Measurements from ENCODE around the gene STXBP4. TPM values are rescaled to one million over a fixed set of nuclear protein-coding genes. Genes with fewer than 3 reads are reported as not detected.

STXBP4 gene
- total RNA-seq, 1 experiment from 2014 or later: 16.8 TPM

DNA sequence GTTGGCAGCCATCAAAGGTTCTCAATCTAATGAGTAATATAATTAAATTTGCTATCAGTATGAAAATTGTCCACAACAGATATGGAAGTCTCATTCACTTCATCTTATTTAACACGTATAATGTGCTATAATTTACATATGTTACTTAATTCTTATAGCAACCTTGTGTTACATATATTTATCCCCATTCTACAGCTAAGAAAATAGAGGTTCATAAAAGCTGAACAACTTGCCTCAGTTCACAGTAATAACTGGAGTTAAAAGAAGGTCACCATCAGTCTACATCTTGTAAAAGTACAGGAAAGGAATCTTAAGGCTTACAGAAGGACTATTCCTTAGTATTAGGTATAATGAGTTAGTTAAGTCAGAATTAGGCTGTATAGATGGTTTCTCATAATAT, 27.9 kb downstream of the STXBP4 start:
- BruUV-seq (replicated peaks): no TSS peak
- Mint-ChIP-seq H3K27ac (ENCODE audit: unreplicated experiment) (no peak overlapping the region), H3K4me1 (ENCODE audit: low read depth, unreplicated experiment) (no peaks in the 10 kb centered on the region), H3K9me3 (ENCODE audit: unreplicated experiment) (no peaks in the 10 kb centered on the region), H3K4me3 (ENCODE audit: unreplicated experiment) (no peak overlapping the region), H3K36me3 (ENCODE audit: insufficient read depth, unreplicated experiment) (no peaks in the 10 kb centered on the region), H3K27me3 (ENCODE audit: insufficient read depth, unreplicated experiment) (no peaks in the 10 kb centered on the region)
- H3K4me1 ChIP-seq: no peaks in the 10 kb centered on the region
- H3K36me3 ChIP-seq (ENCODE audit: control insufficient read depth, insufficient read depth, low read length): no peaks in the 10 kb centered on the region
- intact Hi-C loops (cut with micrococcal nuclease; ENCODE audit: unreplicated experiment): loop anchor here (10.0 kb wide), 1 partner anchor 238 kb away; no protein-coding TSS in a partner anchor
- no peak for DNase-seq
- ChIA-PET CTCF (no interaction called here), POLR2A (no interaction called here)
- no peak overlapping the region for H3K4me3 ChIP-seq (ENCODE audit: low read depth, low read length)
- no peaks in the 10 kb centered on the region for H3K9me3 ChIP-seq
- TF ChIP-seq, protein P1, sequence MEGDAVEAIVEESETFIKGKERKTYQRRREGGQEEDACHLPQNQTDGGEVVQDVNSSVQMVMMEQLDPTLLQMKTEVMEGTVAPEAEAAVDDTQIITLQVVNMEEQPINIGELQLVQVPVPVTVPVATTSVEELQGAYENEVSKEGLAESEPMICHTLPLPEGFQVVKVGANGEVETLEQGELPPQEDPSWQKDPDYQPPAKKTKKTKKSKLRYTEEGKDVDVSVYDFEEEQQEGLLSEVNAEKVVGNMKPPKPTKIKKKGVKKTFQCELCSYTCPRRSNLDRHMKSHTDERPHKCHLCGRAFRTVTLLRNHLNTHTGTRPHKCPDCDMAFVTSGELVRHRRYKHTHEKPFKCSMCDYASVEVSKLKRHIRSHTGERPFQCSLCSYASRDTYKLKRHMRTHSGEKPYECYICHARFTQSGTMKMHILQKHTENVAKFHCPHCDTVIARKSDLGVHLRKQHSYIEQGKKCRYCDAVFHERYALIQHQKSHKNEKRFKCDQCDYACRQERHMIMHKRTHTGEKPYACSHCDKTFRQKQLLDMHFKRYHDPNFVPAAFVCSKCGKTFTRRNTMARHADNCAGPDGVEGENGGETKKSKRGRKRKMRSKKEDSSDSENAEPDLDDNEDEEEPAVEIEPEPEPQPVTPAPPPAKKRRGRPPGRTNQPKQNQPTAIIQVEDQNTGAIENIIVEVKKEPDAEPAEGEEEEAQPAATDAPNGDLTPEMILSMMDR (IDR thresholded peaks at IDR 0.05; ENCODE audit: insufficient read depth in 1 of 2, low read depth in 1 of 2, low read length in 1 of 2, severe bottlenecking in 1 of 2, unreplicated experiment in 1 of 2): no peak
- no peaks in the 10 kb centered on the region for H3K27me3 ChIP-seq (replicated peaks; ENCODE audit: control insufficient read depth, insufficient read depth, low read length)

- TF ChIP-seq, protein P1 (IDR thresholded peaks at IDR 0.05; ENCODE audit: insufficient read depth in 1 of 2, low read depth in 1 of 2, low read length in 1 of 2, severe bottlenecking in 1 of 2, unreplicated experiment in 1 of 2): no peak
- no peak overlapping the region for H3K4me3 ChIP-seq (ENCODE audit: low read depth, low read length)
- Mint-ChIP-seq H3K36me3 (ENCODE audit: insufficient read depth, unreplicated experiment) (no peaks in the 10 kb centered on the region), H3K27ac (ENCODE audit: unreplicated experiment) (no peak overlapping the region), H3K27me3 (ENCODE audit: insufficient read depth, unreplicated experiment) (no peaks in the 10 kb centered on the region), H3K9me3 (ENCODE audit: unreplicated experiment) (no peaks in the 10 kb centered on the region), H3K4me1 (ENCODE audit: low read depth, unreplicated experiment) (no peaks in the 10 kb centered on the region), H3K4me3 (ENCODE audit: unreplicated experiment) (no peak overlapping the region)
- H3K9me3 ChIP-seq: no peaks in the 10 kb centered on the region
- no peaks in the 10 kb centered on the region for H3K4me1 ChIP-seq
- DNase-seq: no peak
- ChIA-PET POLR2A (no interaction called here), CTCF (no interaction called here)
- H3K27me3 ChIP-seq (replicated peaks; ENCODE audit: control insufficient read depth, insufficient read depth, low read length): no peaks in the 10 kb centered on the region
- intact Hi-C loops (cut with micrococcal nuclease; ENCODE audit: unreplicated experiment): no loop called here
- no peaks in the 10 kb centered on the region for H3K36me3 ChIP-seq (ENCODE audit: control insufficient read depth, insufficient read depth, low read length)
- no TSS peak for BruUV-seq (replicated peaks)
Measured at GRCh38 chr17:55002458-55002857, 33.9 kb downstream of the STXBP4 start.

DNA sequence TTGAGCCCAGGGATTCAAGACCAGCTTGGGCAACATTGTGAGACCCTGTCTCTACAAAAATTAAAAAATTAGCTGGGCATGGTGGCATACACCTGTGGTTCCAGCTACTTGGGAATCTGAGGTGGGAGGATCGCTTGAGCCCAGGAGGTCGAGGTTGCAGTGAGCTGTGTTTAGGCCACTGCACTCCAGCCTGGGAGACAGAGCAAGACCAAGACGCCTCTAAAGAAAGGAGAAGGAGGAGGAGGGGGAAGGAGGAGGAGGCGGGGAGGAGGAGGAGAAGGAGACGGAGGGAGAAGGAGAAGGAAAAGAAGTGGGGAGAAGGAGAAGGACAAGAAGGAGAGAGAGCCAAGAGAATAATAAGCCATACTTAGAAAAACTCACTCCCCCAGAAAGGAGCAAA, 35.9 kb downstream of the STXBP4 start:
- CTCF ChIA-PET: no interaction called here
- Mint-ChIP-seq H3K4me1 (ENCODE audit: low read depth, unreplicated experiment) (no peaks in the 10 kb centered on the region), H3K36me3 (ENCODE audit: insufficient read depth, unreplicated experiment) (no peaks in the 10 kb centered on the region), H3K27me3 (ENCODE audit: insufficient read depth, unreplicated experiment) (no peaks in the 10 kb centered on the region), H3K4me3 (ENCODE audit: unreplicated experiment) (no peak overlapping the region), H3K9me3 (ENCODE audit: unreplicated experiment) (no peaks in the 10 kb centered on the region), H3K27ac (ENCODE audit: unreplicated experiment) (no peak overlapping the region)
- H3K4me1 ChIP-seq: no peaks in the 10 kb centered on the region
- no peaks in the 10 kb centered on the region for H3K27me3 ChIP-seq (replicated peaks; ENCODE audit: control insufficient read depth, insufficient read depth, low read length)
- TF ChIP-seq, protein P1 (IDR thresholded peaks at IDR 0.05; ENCODE audit: insufficient read depth in 1 of 2, low read depth in 1 of 2, low read length in 1 of 2, severe bottlenecking in 1 of 2, unreplicated experiment in 1 of 2): no peak
- no peaks in the 10 kb centered on the region for H3K36me3 ChIP-seq (ENCODE audit: control insufficient read depth, insufficient read depth, low read length)
- no TSS peak for BruUV-seq (replicated peaks)
- POLR2A ChIA-PET: no interaction called here
- H3K4me3 ChIP-seq (ENCODE audit: low read depth, low read length): no peak overlapping the region
- intact Hi-C loops (cut with micrococcal nuclease; ENCODE audit: unreplicated experiment): no loop called here
- no peak for DNase-seq
- H3K9me3 ChIP-seq: no peaks in the 10 kb centered on the region

Data from Caco-2 (cell line).